ENCODE data around the gene PTP4A1. TPM values are rescaled to one million over a fixed set of nuclear protein-coding genes. Genes with fewer than 3 reads are reported as not detected.

PTP4A1 gene
- total and polyA plus RNA-seq, 2 of the 13 experiments (the other 11 are each of a cell fraction or from before 2014, with no cell fraction given): 141 to 376 TPM

DNA sequence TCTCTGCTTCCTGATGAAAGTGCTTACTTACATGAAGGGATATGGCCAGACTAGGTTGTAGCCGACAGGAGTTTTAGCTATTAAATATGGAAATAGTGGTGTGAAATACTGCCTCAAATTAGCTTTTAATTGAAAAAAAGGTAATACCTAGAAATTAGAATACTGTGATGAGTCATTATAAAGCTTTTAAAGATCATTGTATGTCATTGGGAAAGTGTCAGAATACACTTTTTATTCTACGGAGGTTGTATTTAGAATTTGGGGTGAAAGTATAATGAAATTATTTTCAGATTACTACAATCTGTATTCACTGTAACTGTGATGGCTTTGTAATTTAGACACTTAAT, 2.2 kb downstream of the PTP4A1 start (continued):
- TF ChIP-seq, protein P1, sequence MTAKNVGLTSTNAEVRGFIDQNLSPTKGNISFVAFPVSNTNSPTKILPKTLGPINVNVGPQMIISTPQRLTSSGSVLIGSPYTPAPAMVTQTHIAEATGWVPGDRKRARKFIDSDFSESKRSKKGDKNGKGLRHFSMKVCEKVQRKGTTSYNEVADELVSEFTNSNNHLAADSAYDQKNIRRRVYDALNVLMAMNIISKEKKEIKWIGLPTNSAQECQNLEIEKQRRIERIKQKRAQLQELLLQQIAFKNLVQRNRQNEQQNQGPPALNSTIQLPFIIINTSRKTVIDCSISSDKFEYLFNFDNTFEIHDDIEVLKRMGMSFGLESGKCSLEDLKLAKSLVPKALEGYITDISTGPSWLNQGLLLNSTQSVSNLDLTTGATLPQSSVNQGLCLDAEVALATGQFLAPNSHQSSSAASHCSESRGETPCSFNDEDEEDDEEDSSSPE (CRISPR knock-in tag; IDR thresholded peaks at IDR 0.05): peak; percentile 12; the same call in 1 of the 2 replicates
- TF ChIP-seq CREM (IDR thresholded peaks at IDR 0.05): 0 out of 2 replicates have a peak, but pooled peaks have one; percentile 10
- TF ChIP-seq CREM (CRISPR knock-in tag; IDR thresholded peaks at IDR 0.05): no peak
- TF ChIP-seq CREB1 (IDR thresholded peaks at IDR 0.05): peak; percentile 3; the same call in 1 of the 2 replicates
- 0 out of 2 replicates have a peak, but pooled peaks have one; percentile 2 for TF ChIP-seq CREB1 (CRISPR knock-in tag; IDR thresholded peaks at IDR 0.05)
- TF ChIP-seq, protein P2, sequence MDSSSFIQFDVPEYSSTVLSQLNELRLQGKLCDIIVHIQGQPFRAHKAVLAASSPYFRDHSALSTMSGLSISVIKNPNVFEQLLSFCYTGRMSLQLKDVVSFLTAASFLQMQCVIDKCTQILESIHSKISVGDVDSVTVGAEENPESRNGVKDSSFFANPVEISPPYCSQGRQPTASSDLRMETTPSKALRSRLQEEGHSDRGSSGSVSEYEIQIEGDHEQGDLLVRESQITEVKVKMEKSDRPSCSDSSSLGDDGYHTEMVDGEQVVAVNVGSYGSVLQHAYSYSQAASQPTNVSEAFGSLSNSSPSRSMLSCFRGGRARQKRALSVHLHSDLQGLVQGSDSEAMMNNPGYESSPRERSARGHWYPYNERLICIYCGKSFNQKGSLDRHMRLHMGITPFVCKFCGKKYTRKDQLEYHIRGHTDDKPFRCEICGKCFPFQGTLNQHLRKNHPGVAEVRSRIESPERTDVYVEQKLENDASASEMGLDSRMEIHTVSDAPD (CRISPR knock-in tag; IDR thresholded peaks at IDR 0.05): no peak
- TF ChIP-seq, protein P3, sequence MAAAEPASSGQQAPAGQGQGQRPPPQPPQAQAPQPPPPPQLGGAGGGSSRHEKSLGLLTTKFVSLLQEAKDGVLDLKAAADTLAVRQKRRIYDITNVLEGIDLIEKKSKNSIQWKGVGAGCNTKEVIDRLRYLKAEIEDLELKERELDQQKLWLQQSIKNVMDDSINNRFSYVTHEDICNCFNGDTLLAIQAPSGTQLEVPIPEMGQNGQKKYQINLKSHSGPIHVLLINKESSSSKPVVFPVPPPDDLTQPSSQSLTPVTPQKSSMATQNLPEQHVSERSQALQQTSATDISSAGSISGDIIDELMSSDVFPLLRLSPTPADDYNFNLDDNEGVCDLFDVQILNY (CRISPR knock-in tag; conservative IDR thresholded peaks at IDR 0.05): no peak
- no peak for TF ChIP-seq RAD21 (CRISPR knock-in tag; IDR thresholded peaks at IDR 0.05)
- no peak for TF ChIP-seq TBX2 (CRISPR knock-in tag; IDR thresholded peaks at IDR 0.05; ENCODE audit: borderline replicate concordance)
- TF ChIP-seq, protein P4, sequence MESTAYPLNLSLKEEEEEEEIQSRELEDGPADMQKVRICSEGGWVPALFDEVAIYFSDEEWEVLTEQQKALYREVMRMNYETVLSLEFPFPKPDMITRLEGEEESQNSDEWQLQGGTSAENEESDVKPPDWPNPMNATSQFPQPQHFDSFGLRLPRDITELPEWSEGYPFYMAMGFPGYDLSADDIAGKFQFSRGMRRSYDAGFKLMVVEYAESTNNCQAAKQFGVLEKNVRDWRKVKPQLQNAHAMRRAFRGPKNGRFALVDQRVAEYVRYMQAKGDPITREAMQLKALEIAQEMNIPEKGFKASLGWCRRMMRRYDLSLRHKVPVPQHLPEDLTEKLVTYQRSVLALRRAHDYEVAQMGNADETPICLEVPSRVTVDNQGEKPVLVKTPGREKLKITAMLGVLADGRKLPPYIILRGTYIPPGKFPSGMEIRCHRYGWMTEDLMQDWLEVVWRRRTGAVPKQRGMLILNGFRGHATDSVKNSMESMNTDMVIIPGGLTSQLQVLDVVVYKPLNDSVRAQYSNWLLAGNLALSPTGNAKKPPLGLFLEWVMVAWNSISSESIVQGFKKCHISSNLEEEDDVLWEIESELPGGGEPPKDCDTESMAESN (CRISPR knock-in tag; conservative IDR thresholded peaks at IDR 0.05): no peak
- TF ChIP-seq PHF21A (CRISPR knock-in tag; IDR thresholded peaks at IDR 0.05): no peak
